Heart right ventricle (tissue), 16 donors: ENCODE measurements around the gene IL10. TPM values are rescaled to one million over a fixed set of nuclear protein-coding genes. Genes with fewer than 3 reads are reported as not detected.

Source experiments
- ATAC-seq, 8 donors: fragments of 200-7000 bp; cut with Tn5 transposase; one replicate each; pipeline ENCODE4 v1.9.1; 2020; ENCODE audit warnings: mild to moderate bottlenecking in 8 of 8, moderate library complexity in 8 of 8, moderate number of reproducible peaks in 1 of 8
- DNase-seq, 2 donors: peaks; one replicate each; pipeline ENCODE4 v3.0.0-alpha.2; 2020
- H3K27ac ChIP-seq, 10 donors: fragments of 200-600 bp; sonication (generic) in 2 of 10; one replicate each; pipeline versions ENCODE4 v1.5.0 to v1.8.0; 2020 to 2022; ENCODE audit warnings: mild to moderate bottlenecking in 3 of 10
- H3K27me3 ChIP-seq, 7 donors: fragments of 200-600 bp; one replicate each; pipeline ENCODE4 v1.8.0; 2021 to 2022; ENCODE audit warnings: mild to moderate bottlenecking in 2 of 7
- H3K36me3 ChIP-seq, 9 donors: fragments of 200-600 bp; sonication (generic) in 1 of 9; one replicate each; pipeline versions ENCODE4 v1.5.0 to v1.8.0; 2020 to 2022; ENCODE audit warnings: mild to moderate bottlenecking in 2 of 9
- H3K4me1 ChIP-seq, 9 donors: fragments of 200-600 bp; sonication (generic) in 1 of 9; one replicate each; pipeline versions ENCODE4 v1.5.0 to v1.8.0; 2020 to 2022; ENCODE audit warnings: mild to moderate bottlenecking in 4 of 9
- H3K4me3 ChIP-seq, 10 donors: fragments of 200-600 bp; sonication (generic) in 2 of 10; one replicate each; pipeline versions ENCODE4 v1.5.0 to v1.8.0; 2020 to 2022; ENCODE audit warnings: mild to moderate bottlenecking in 7 of 10, moderate library complexity in 2 of 10
- H3K9me3 ChIP-seq, 11 donors: fragments of 200-600 bp in 10 of 11; sonication (generic) in 2 of 11; one replicate each; pipeline versions ENCODE4 v1.5.0 to v1.8.0; 2013 to 2022; ENCODE audit warnings: mild to moderate bottlenecking in 2 of 11, control low read depth in 1 of 11, moderate library complexity in 1 of 11
- CTCF ChIP-seq, 9 donors: fragments of 200-600 bp; sonication (generic) in 2 of 9; IDR thresholded peaks; one replicate each; pipeline versions ENCODE4 v1.5.0 to v1.8.0; 2021 to 2022; ENCODE audit warnings: antibody characterized with exemption in 9 of 9, mild to moderate bottlenecking in 5 of 9, moderate library complexity in 1 of 9
- WGBS, 2 donors: extraction: QIAGEN DNeasy Blood & Tissue Kit; methylation state at CpG; one replicate each; pipeline ENCODE4 v1.1.7; 2013; ENCODE audit warnings: inconsistent platforms in 1 of 2; 5-methylcytosine and 5-hydroxymethylcytosine counted together
- intact Hi-C, 10 donors: fragments of 100-400 bp; cut with DNase I; formaldehyde crosslinking; loops; one replicate each; pipeline versions ENCODE4 v1.11.1 to v1.14.2; 2022
- long read RNA-seq, 3 donors: library from polyadenylated mRNA; unstranded; transcript quantifications; one replicate each; pipeline ENCODE4 v2.0.0, GENCODE V29; 2020 to 2021
- polyA plus RNA-seq, 2 donors: library from polyadenylated mRNA; stranded (reverse); fragments of 200-250 nt; gene quantifications; one replicate each; pipeline ENCODE4 v1.2.3, GENCODE V29; 2013
- total RNA-seq, 10 donors: library from RNA; stranded (reverse); fragmentation: NEBNext Ultra II Directional in 3 of 10; extraction: Animal tissue kit (Norgen Biotek cat#: 25700) in 3 of 10; gene quantifications; one replicate each; pipeline versions ENCODE4 v1.2.1 to v1.2.4, GENCODE V29; 2021 to 2023
- donor health status: Arrhythmogenic right ventricular cardiomyopathy.
- donor health status: ischemic (EF 13 %, LVEDD 7.1; RV severe dilation, severe dysfunction).
- donor health status: healthy with polysubstance abuse.
- donor health status: DM: no; HTN: yes; CAD: no.
- donor health status: DM: no; HTN: no; CAD: no.
- donor health status: ischemic (EF 25% LVEDD 6.9; RV normal size, moderate dysfunction).
- donor health status: ischemic (EF 25% LVEDD 5.7; RV mildly dilated, moderate dysfunction).
- donor health status: healthy.
- donor health status: DM: yes; HTN: yes; CAD: no.
- donor health status: Ischemic cardiomyopathy.
- donor health status: ischemic (EF 35%, LVEDD 5.7; RV mildly dilated, moderate dysfunction).
- donor health status: nonischemic (EF 11% LVEDD 7.7; RV severe dilation, severe dysfunction).
- donor health status: DM: yes; HTN: yes; CAD: no.
- donor health status: PGD.
- donor health status: ischemic (EF 29% LVEDD 5.4; RV normal size, mild dysfunction).
- donor health status: nonischemic (EF 23%, LVEDD 6.1; RV moderate dilation, normal function).

Gene IL10
- total RNA-seq (1 to 10 TPM in 3 of 10 donors, under 1 TPM in 5, not detected in 2; 0.25 to 2.6 (median 0.74) TPM), polyA plus RNA-seq (1 to 10 TPM in 1 of 2 donors, under 1 TPM in 1; 0.81 to 1.1 TPM)
- long read RNA-seq, donor 1: 0 reads
- long read RNA-seq, donor 2: 0 reads
- long read RNA-seq, donor 3: 0 reads

DNA sequence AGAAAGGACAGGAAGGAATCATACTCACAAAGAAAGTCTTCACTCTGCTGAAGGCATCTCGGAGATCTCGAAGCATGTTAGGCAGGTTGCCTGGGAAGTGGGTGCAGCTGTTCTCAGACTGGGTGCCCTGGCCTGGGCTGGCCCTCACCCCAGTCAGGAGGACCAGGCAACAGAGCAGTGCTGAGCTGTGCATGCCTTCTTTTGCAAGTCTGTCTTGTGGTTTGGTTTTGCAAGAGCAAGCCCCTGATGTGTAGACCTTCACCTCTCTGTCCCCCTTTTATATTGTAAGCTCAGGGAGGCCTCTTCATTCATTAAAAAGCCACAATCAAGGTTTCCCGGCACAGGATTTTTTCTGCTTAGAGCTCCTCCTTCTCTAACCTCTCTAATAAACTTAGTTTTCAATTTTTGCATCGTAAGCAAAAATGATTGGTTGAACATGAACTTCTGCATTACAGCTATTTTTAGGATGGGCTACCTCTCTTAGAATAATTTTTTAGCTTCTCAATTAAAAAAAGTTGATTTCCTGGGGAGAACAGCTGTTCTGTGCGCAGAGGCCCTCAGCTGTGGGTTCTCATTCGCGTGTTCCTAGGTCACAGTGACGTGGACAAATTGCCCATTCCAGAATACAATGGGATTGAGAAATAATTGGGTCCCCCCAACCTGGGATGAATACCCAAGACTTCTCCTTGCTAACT lies at the start of gene IL10:
TSS of gene IL10 (minus strand) at position 252 of the 695 bp plus-strand sequence. CDS start at position 193, 59 bp downstream.
- intact Hi-C loops: no loop called here
- Histone ChIP-seq H3K4me3 (peak within 1 kb of the TSS in 1 of 10 donors; percentile 49), H3K27ac (peak within 1 kb of the TSS in 2 of 10 donors; percentile 28 to 91), H3K27me3 (peaks cover 0 to 22% (median 0%) of the 10 kb centered on the region in 7 donors), H3K4me1 (peaks cover 0 to 71% (median 0%) of the 10 kb centered on the region in 9 donors), H3K9me3 (no peaks in the 10 kb centered on the region), H3K36me3 (no peaks in the 10 kb centered on the region)
- no peak for TF ChIP-seq CTCF (IDR thresholded peaks at IDR 0.05)
- WGBS, 2 donors: 82 to 89% methylated on average over 8 of the region's 8 CpGs
- DNase-seq (no peak), ATAC-seq (peak in 7 of 8 donors; percentile 33 to 64 (median 57))

- intact Hi-C loops: no loop called here
- Histone ChIP-seq H3K27ac (no peak overlapping the region), H3K27me3 (no peaks in the 10 kb centered on the region), H3K36me3 (no peaks in the 10 kb centered on the region), H3K4me1 (peaks cover 0 to 20% (median 6%) of the 10 kb centered on the region in 9 donors), H3K9me3 (no peaks in the 10 kb centered on the region), H3K4me3 (no peak overlapping the region)
- TF ChIP-seq CTCF (IDR thresholded peaks at IDR 0.05): no peak
- ATAC-seq: no peak
- no peak for DNase-seq
- 75 to 78% methylated on average over 4 of the region's 4 CpGs for WGBS, 2 donors
Measured at GRCh38 chr1:206821493-206821892, 49.2 kb upstream of the IL10 start.

DNA sequence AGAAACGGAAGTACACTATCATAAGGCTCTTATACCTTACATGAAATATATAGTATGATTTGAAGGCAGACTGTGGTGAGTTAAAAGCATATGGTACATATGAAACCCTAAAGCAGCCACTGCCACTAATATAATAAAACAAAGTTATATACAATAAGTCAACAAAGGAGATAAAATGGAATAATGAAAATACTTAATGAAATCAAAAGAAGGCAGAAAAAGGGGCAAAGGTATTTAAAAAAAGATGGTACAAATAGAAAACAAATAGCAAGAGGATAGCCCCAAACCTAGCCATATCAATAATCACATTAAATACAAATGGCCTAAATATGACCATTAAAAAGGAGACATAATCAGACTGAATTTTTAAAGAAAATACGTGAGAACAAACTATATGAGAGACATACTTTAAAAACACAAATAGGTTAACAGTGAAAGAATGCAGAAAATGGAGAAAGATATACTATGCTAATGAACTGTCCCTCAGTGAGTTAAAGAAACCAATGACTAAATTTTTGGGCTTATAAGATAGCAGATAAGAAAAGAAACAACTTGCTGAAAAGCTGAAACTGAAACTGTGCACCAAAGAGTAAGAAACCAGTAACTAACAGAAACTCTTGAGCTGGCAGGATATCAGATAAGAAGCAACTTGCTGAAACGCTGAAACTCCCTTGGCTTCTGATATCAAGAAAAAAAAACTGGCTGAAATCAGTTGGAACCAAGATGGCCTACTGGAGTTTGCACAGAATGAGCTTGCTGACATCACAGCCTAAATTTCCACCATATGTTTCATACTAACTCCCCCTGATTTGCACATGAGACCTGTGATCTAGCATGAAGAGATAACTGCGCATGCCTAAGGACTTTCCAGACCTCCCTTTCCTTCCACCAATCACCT lies 44.3 kb upstream of the IL10 start:
- intact Hi-C loops: loop anchor here in 1 of 10 donors (5.0 kb wide), 1 partner anchor 96 kb away; no protein-coding TSS in a partner anchor
- DNase-seq (no peak), ATAC-seq (no peak)
- WGBS, 2 donors: 64 to 72% methylated on average over 4 of the region's 4 CpGs
- H3K4me1 ChIP-seq: peaks cover 0 to 20% (median 15%) of the 10 kb centered on the region in 9 donors
- peaks cover 0 to 22% (median 10%) of the 10 kb centered on the region in 11 donors for H3K9me3 ChIP-seq
- no peaks in the 10 kb centered on the region for H3K27me3 ChIP-seq
- H3K27ac ChIP-seq: peak overlapping the region in 1 of 10 donors; percentile 47
- no peak overlapping the region for H3K4me3 ChIP-seq
- no peak for TF ChIP-seq CTCF (IDR thresholded peaks at IDR 0.05)
- no peaks in the 10 kb centered on the region for H3K36me3 ChIP-seq
